ENCODE data around the gene LOXHD1.
A peak's percentile ranks its signal among the peaks of the same experiment; 100 is the strongest.

LOXHD1 gene

GRCh38 chr18:46458472-46458871, 198.5 kb downstream of the LOXHD1 start:
- no peak for DNase-seq (ENCODE audit: extremely low read depth, low read depth)
- no peak overlapping the region for H3K4me3 ChIP-seq (replicated peaks; ENCODE audit: low read depth, low read length)
- TF ChIP-seq, protein P1, sequence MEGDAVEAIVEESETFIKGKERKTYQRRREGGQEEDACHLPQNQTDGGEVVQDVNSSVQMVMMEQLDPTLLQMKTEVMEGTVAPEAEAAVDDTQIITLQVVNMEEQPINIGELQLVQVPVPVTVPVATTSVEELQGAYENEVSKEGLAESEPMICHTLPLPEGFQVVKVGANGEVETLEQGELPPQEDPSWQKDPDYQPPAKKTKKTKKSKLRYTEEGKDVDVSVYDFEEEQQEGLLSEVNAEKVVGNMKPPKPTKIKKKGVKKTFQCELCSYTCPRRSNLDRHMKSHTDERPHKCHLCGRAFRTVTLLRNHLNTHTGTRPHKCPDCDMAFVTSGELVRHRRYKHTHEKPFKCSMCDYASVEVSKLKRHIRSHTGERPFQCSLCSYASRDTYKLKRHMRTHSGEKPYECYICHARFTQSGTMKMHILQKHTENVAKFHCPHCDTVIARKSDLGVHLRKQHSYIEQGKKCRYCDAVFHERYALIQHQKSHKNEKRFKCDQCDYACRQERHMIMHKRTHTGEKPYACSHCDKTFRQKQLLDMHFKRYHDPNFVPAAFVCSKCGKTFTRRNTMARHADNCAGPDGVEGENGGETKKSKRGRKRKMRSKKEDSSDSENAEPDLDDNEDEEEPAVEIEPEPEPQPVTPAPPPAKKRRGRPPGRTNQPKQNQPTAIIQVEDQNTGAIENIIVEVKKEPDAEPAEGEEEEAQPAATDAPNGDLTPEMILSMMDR (IDR thresholded peaks at IDR 0.05; ENCODE audit: low read depth, low read length, missing control alignments): no peak

DNA sequence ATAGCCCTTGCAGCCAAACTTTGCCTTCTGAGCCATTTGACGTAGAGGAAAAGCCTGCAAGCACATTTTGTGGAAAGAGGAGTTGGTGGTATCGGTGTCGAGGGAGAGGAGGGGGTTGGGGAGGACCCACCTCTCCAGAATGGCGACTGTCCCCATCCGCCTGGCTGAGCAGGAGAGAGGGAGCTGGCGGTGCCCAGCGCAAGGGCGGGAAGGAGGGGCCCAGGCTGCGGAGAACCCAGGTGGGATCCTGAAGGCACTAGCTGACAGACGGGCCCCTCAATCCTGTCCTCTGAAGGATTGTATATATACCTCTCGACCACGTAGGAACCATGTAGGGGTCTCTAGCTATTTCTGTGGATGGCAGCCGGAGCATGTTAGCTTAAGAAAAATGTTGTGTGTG, 200.3 kb downstream of the LOXHD1 start:
- H3K4me3 ChIP-seq (replicated peaks; ENCODE audit: low read depth, low read length): no peak overlapping the region
- DNase-seq (ENCODE audit: extremely low read depth, low read depth): no peak
- TF ChIP-seq, protein P1 (IDR thresholded peaks at IDR 0.05; ENCODE audit: low read depth, low read length, missing control alignments): no peak

DNA sequence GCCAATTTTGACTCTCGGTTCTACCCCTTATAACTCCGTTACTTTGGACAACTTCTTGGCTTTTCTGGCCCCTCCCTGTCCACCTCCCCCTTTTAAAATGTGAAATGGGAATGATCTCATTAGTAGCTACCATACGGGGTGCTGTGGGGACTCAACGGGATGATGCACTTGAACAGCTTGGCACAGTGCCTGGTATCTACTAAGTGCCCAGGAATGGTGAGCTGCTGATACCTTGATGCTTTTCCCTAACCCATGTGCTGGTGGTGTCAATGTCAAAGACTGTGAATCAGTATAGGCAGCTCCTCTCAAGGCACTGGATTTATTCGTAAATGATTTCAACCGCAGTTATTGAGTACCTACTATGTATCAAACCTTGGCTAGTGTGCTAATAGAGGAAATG, 204.2 kb downstream of the LOXHD1 start:
- peak; percentile 2 for DNase-seq (ENCODE audit: extremely low read depth, low read depth)
- TF ChIP-seq, protein P1 (IDR thresholded peaks at IDR 0.05; ENCODE audit: low read depth, low read length, missing control alignments): no peak
- no peak overlapping the region for H3K4me3 ChIP-seq (replicated peaks; ENCODE audit: low read depth, low read length)

- TF ChIP-seq, protein P1 (IDR thresholded peaks at IDR 0.05; ENCODE audit: low read depth, low read length, missing control alignments): no peak
These were observed 207.5 kb downstream of the LOXHD1 start for GRCh38 chr18:46449499-46449898.

DNA sequence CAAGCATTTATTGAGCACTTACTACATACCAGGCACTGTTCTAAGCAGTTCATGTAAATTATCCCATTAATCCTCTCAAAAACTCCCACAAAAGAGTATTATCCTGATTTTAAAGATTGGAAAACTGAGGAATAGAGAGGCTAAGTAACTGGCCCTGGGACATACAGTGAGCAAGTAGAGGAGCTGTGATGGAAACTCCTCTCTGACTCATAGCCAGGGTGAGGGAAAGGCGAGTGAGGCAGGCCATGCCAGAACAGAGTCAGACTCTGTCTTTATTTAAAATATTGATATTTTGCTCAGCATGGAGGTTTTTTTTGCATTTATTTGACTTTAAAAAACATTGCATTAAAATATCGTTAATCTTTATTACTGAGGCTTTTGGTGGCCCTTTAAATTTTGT, 208.0 kb downstream of the LOXHD1 start:
- DNase-seq (ENCODE audit: extremely low read depth, low read depth): no peak
- TF ChIP-seq, protein P1 (IDR thresholded peaks at IDR 0.05; ENCODE audit: low read depth, low read length, missing control alignments): no peak

More at GRCh38 chr18:46449499-46449898, 207.5 kb downstream of the LOXHD1 start:
- no peak for DNase-seq (ENCODE audit: extremely low read depth, low read depth)
- H3K4me3 ChIP-seq (replicated peaks; ENCODE audit: low read depth, low read length): no peak overlapping the region

GRCh38 chr18:46448347-46448746, 208.7 kb downstream of the LOXHD1 start:
- no peak overlapping the region for H3K4me3 ChIP-seq (replicated peaks; ENCODE audit: low read depth, low read length)
- no peak for DNase-seq (ENCODE audit: extremely low read depth, low read depth)
- TF ChIP-seq, protein P1 (IDR thresholded peaks at IDR 0.05; ENCODE audit: low read depth, low read length, missing control alignments): no peak

More for the DNA sequence above, 208.0 kb downstream of the LOXHD1 start:
- H3K4me3 ChIP-seq (replicated peaks; ENCODE audit: low read depth, low read length): no peak overlapping the region

DNA sequence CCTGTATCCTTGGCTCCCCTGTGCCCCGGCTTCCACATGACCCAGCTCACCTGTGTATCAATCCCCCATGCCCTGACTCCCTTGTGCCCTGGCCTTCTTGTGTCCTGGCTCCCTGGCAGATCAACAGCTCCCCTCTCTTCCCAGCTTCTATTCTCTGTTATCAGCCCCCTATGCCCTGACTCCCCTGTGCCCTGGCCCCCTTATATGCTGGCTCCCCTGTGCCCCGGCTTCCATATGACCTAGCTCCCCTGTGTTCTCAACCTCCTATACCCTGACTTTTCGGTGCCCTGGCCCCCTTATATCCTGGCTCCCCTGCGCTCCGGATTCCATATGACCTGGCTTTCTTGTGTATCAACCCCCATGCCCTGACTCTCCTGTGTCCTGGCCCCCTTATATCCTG, 209.2 kb downstream of the LOXHD1 start:
- TF ChIP-seq, protein P1 (IDR thresholded peaks at IDR 0.05; ENCODE audit: low read depth, low read length, missing control alignments): no peak
- no peak for DNase-seq (ENCODE audit: extremely low read depth, low read depth)

More for the DNA sequence above, 209.2 kb downstream of the LOXHD1 start:
- no peak overlapping the region for H3K4me3 ChIP-seq (replicated peaks; ENCODE audit: low read depth, low read length)

All from HFF-Myc (cell line).